WTC11 (cell line): ENCODE measurements around the gene CENPB. TPM values are rescaled to one million over a fixed set of nuclear protein-coding genes. Genes with fewer than 3 reads are reported as not detected.
"Not testable (repeated sequence)": the region's sequence is repeated elsewhere in the genome, so short reads cannot be mapped to it uniquely, and the experiment has no call there.

ENCODE experiments used
- ATAC-seq: fragments of 200-7000 bp; cut with Tn5 transposase; 2 replicates; pipeline ENCODE4 v1.10.0; 2021; ENCODE audit warnings: mild to moderate bottlenecking, moderate library complexity
- CTCF ChIA-PET: fragments of 300-600 bp; sonication (Branson Sonifier 250); formaldehyde crosslinking; loops from one replicate; lab custom pipeline; 2021; ENCODE audit warnings: antibody characterized with exemption; lab: Charles Lee
- POLR2A ChIA-PET: fragments of 350-600 bp; sonication (Branson Sonifier 250); formaldehyde crosslinking; loops from one replicate; lab custom pipeline; 2021; ENCODE audit warnings: antibody characterized with exemption; lab: Charles Lee
- DNase-seq: peaks from one replicate; pipeline ENCODE4 v3.0.0; 2021; ENCODE audit warnings: low spot score
- H3K27ac Mint-ChIP-seq: 2 replicates; pipeline ENCODE4 v1.8.0; 2021; ENCODE audit warnings: mixed read lengths
- H3K27me3 Mint-ChIP-seq: 2 replicates; pipeline ENCODE4 v1.8.0; 2021; ENCODE audit warnings: low read depth, mild to moderate bottlenecking, moderate library complexity, mixed read lengths
- H3K36me3 Mint-ChIP-seq: 2 replicates; pipeline ENCODE4 v1.8.0; 2021; ENCODE audit warnings: mixed read lengths
- H3K4me1 Mint-ChIP-seq: 2 replicates; pipeline ENCODE4 v1.8.0; 2022; ENCODE audit warnings: mixed read lengths
- H3K4me3 Mint-ChIP-seq: 2 replicates; pipeline ENCODE4 v1.8.0; 2021; ENCODE audit warnings: mild to moderate bottlenecking, moderate library complexity, mixed read lengths
- H3K9me3 Mint-ChIP-seq: 2 replicates; pipeline ENCODE4 v1.8.0; 2021; ENCODE audit warnings: mixed read lengths
- ATF1 ChIP-seq: sonication (generic); formaldehyde crosslinking; IDR thresholded peaks from 2 replicates; pipeline ENCODE4 v1.8.1; 2023; ENCODE audit warnings: mild to moderate bottlenecking, moderate library complexity, missing genetic modification reagents
- ESRRA ChIP-seq: sonication (generic); formaldehyde crosslinking; IDR thresholded peaks from 2 replicates; pipeline ENCODE4 v1.8.1; 2022; ENCODE audit warnings: mild to moderate bottlenecking, missing genetic modification reagents, borderline replicate concordance
- ZNF281 ChIP-seq: sonication (generic); formaldehyde crosslinking; IDR thresholded peaks from 2 replicates; pipeline ENCODE4 v1.8.0; 2023; ENCODE audit warnings: mild to moderate bottlenecking, missing genetic modification reagents
- ZNF396 ChIP-seq: fragments of 250-450 bp; sonication (Bioruptor Pico); IDR thresholded peaks from 2 replicates; pipeline ENCODE4 v1.8.0; 2021; ENCODE audit warnings: mild to moderate bottlenecking, moderate library complexity, borderline replicate concordance
- ZNF512 ChIP-seq: sonication (generic); formaldehyde crosslinking; IDR thresholded peaks from 2 replicates; pipeline ENCODE4 v1.8.1; 2022; ENCODE audit warnings: missing genetic modification reagents, borderline replicate concordance
- total RNA-seq: library from RNA; stranded (reverse); gene quantifications from 3 replicates; pipeline ENCODE4 v1.2.3, GENCODE V29; 2021
- TF ChIP-seq, protein P1 (sequence below): sonication (generic); formaldehyde crosslinking; IDR thresholded peaks from 2 replicates; pipeline ENCODE4 v1.8.1; 2023; ENCODE audit warnings: mild to moderate bottlenecking, missing genetic modification reagents, moderate library complexity

CENPB gene
- total RNA-seq, 1 experiment from 2014 or later: 58.7 TPM

GRCh38 chr20:3795511-3796468 lies 9.2 kb upstream of the CENPB start, which contains the start of gene CDC25B (continued):
- TF ChIP-seq ESRRA (CRISPR knock-in tag): peak; percentile 96
- TF ChIP-seq, protein P1, sequence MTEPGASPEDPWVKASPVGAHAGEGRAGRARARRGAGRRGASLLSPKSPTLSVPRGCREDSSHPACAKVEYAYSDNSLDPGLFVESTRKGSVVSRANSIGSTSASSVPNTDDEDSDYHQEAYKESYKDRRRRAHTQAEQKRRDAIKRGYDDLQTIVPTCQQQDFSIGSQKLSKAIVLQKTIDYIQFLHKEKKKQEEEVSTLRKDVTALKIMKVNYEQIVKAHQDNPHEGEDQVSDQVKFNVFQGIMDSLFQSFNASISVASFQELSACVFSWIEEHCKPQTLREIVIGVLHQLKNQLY (CRISPR knock-in tag): no peak
- no peak for TF ChIP-seq ZNF512 (CRISPR knock-in tag)

- TF ChIP-seq ZNF281 (CRISPR knock-in tag) (no peak), ATF1 (CRISPR knock-in tag) (no peak)
- ATAC-seq (no peak), DNase-seq (no peak)
- no peaks in the 10 kb centered on the region for H3K9me3 Mint-ChIP-seq
- H3K27me3 Mint-ChIP-seq: peaks cover 12% of the 10 kb centered on the region; the same call in 1 of the 2 replicates
- POLR2A ChIA-PET: no interaction called here
- H3K4me1 Mint-ChIP-seq: peaks cover 38% of the 10 kb centered on the region
- peak overlapping the region; percentile 82 for H3K4me3 Mint-ChIP-seq
- CTCF ChIA-PET: interaction anchor here (0.7 to 2.8 kb wide), 4 partner anchors 9 to 25 kb away, joined by 4 to 29 read pairs (median 8); partner anchors contain the start of genes AP5S1, CENPB and SPEF1
- H3K27ac Mint-ChIP-seq: no peak overlapping the region
- H3K36me3 Mint-ChIP-seq: no peaks in the 10 kb centered on the region
These were observed 8.3 kb upstream of the CENPB start for GRCh38 chr20:3794701-3795420.

DNA sequence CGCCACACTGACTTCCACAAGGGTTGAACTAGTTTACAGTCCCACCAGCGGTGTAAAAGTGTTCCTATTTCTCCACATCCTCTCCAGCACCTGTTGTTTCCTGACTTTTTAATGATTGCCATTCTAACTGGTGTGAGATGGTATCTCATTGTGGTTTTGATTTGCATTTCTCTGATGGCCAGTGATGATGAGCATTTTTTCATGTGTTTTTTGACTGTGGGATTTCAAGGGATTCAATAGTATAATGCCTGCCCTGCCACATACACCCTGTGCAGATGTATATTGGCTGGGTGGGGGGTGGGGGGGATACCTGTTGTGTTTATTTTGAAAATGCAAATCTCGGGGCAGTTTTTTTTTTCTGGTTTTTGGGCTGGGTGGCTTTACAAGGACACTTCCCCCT lies 7.6 kb upstream of the CENPB start:
- CTCF ChIA-PET: interaction anchor here (2.3 to 2.8 kb wide), 2 partner anchors 8 to 25 kb away, joined by 12 to 29 read pairs; partner anchors contain the start of genes AP5S1 and CENPB
- DNase-seq, POLR2A ChIA-PET, H3K9me3 Mint-ChIP-seq, H3K36me3 Mint-ChIP-seq, H3K4me3 Mint-ChIP-seq, H3K27ac Mint-ChIP-seq, ATAC-seq: not testable (repeated sequence)
- H3K4me1 Mint-ChIP-seq: peaks cover 32% of the 10 kb centered on the region
- peaks cover 13% of the 10 kb centered on the region for H3K27me3 Mint-ChIP-seq

- CTCF ChIA-PET: interaction anchor here (6.0 to 7.0 kb wide), 2 partner anchors 21 to 29 kb away, joined by 36 to 92 read pairs; partner anchors contain the start of genes ADISSP and AP5S1
- not testable (repeated sequence) for ATAC-seq, H3K4me1 Mint-ChIP-seq
These were observed 2.7 kb upstream of the CENPB start for GRCh38 chr20:3789201-3789600.

DNA sequence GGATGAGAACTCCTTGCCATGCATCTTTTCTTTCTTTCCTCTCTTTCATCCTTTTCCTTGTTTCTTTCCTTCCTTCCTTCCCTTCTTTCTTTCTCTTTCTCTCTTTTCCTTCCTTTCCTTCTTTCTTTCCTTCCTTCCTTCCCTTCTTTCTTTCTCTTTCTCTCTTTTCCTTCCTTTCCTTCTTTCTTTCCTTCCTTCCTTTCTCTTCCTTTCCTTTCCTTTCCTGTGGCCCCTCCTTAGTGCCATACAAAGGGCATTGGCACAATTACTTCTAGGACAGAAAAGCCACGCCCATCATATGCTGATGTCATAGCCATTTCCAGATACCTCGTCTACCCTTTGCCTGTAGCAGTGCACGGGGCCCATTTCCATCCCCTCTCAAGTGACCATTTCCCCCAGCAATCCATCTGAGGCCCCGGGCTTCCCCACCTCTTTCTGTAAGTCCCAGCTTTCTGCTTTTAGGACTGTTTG lies 2.2 kb upstream of the CENPB start:
- Mint-ChIP-seq H3K27me3 (peaks cover 27% of the 10 kb centered on the region), H3K4me3 (no peak overlapping the region), H3K4me1 (peaks cover 9% of the 10 kb centered on the region), H3K27ac (no peak overlapping the region), H3K36me3 (peaks cover 4% of the 10 kb centered on the region; the same call in 1 of the 2 replicates), H3K9me3 (no peaks in the 10 kb centered on the region)
- ChIA-PET POLR2A (no interaction called here), CTCF (interaction anchor here (6.0 to 7.0 kb wide), 2 partner anchors 20 to 30 kb away, joined by 36 to 92 read pairs; partner anchors contain the start of genes ADISSP and AP5S1)
- peak; percentile 87; the same call in 1 of the 2 replicates for TF ChIP-seq ZNF512 (CRISPR knock-in tag)
- no peak for TF ChIP-seq ZNF396 (CRISPR knock-in tag)
- DNase-seq: no peak
- ATAC-seq: no peak

More at GRCh38 chr20:3789201-3789600, 2.7 kb upstream of the CENPB start:
- H3K4me3 Mint-ChIP-seq, H3K27ac Mint-ChIP-seq, POLR2A ChIA-PET, H3K36me3 Mint-ChIP-seq, DNase-seq, H3K9me3 Mint-ChIP-seq: not testable (repeated sequence)
- H3K27me3 Mint-ChIP-seq: peaks cover 27% of the 10 kb centered on the region
